HPDE6-E6E7 (cell line): ENCODE data around the gene C12orf76.
"Not testable (repeated sequence)": the region's sequence is repeated elsewhere in the genome, so short reads cannot be mapped to it uniquely, and the experiment has no call there.

Experiments
- DNase-seq: peaks from one replicate; pipeline ENCODE4 v3.0.0; 2011; ENCODE audit warnings: missing footprints; ENCODE audit errors: extremely low spot score

The C12orf76 gene

DNA sequence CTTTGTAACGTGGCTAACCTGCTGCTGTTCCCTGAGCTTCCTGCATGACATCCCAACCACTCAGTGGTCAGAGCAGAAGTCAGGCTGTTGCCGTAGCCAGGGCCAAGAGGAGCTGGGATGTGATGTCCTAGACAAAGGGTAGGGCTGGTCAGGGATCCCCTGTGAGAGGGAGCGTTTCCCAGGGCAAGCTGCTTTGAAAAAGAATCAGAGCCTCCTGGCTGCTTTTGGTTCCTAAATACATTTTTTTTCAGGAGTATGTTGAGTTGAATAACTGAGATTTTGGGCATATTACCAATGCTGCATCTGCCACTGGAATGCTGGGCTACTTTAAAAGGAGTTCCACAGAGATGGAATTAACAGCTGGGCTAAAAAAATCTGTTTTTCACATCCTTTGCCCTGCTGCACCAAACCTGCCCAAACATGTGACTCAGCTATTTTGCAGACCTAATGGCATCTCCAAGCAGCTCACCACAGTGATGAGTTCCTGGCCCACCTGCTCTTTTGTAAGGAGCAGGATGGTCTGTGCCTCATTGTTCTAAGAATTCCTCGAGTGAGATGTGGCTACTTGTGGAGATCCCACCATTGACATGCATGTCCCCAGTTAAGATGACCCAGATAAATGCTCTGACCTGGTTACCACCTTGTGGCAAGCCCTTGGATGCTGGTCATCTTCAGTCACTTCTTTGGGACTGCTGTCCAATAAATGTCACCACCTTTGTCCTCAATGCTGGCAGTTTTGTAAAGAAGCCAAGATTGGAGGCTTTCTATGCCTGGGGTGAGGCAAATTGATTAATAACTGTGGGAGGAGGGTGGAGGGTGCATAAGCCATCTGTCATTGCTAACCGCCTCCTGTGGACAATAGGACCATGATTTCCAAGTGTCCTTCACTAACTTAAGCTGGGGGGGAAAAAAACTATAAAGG is 25.0 kb downstream of the C12orf76 start:
- DNase-seq: no peak

DNA sequence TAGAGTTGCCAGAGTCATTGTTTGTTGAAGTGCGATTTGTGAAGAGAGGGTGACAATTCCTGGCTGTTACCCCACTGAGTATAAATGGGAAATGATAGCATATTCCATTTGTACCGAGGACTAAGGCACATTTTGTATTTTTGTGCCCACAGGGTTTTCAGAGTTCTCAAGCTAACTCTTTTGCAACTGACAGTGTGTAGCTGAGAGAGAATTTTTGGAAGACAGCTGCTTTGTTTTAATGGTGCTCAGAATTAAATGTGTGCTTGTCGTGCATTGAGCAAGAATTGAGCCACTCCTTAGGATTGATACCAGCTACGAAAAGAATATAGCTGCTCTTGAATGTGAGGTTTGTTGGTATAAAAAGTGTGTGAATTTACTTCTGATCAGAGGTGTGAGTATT is 27.4 kb downstream of the C12orf76 start:
- DNase-seq: no peak

DNA sequence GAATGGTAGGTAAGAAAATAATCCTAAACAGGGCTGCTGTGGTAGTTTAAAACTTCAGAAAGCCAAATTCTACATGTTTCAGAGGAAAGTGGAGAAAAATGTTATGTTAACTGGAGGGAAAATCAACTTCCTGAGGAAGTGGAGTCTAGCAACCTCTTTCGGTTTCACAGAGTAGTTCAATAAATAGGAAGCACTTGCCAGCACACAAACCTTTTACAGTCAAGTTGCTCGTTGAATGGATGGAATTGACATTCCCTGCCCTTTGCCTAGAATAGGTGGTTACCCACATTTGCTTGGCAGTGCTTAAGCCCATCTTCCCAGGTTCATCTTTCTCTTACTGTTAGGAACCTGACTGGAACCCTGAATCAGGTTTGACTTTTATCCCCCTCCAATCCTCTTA is 33.2 kb downstream of the C12orf76 start:
- DNase-seq: no peak

GRCh38 chr12:110012659-110013058 is 35.7 kb downstream of the C12orf76 start:
- DNase-seq: no peak

GRCh38 chr12:110012137-110012536 is 36.2 kb downstream of the C12orf76 start:
- no peak for DNase-seq

GRCh38 chr12:110010853-110011723 is 37.2 kb downstream of the C12orf76 start:
- no peak for DNase-seq

GRCh38 chr12:110008681-110009398 is 39.5 kb downstream of the C12orf76 start:
- DNase-seq: not testable (repeated sequence)

DNA sequence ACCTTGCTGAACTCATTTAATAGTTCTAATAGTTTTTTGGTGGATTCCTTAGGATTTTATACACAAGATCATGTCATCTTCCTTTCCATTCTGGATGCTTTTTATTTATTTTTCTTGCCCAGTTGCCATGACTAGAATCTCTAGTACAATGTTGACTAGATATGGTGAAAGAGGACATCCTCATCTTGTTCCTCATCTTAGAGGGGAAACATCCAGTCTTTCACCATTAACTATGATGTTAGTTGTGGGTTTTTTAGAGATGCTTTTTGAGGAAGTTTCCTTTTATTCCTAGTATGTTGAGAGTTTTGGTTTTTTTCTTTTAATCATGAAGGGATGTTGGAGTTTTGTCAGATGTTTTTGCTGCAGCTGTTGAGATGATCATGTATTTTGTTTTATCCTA is 40.4 kb downstream of the C12orf76 start:
- DNase-seq: no peak

GRCh38 chr12:110006115-110006514 is 42.2 kb downstream of the C12orf76 start:
- no peak for DNase-seq

- no peak for DNase-seq
Measured at GRCh38 chr12:110005319-110005973, 42.9 kb downstream of the C12orf76 start.

DNA sequence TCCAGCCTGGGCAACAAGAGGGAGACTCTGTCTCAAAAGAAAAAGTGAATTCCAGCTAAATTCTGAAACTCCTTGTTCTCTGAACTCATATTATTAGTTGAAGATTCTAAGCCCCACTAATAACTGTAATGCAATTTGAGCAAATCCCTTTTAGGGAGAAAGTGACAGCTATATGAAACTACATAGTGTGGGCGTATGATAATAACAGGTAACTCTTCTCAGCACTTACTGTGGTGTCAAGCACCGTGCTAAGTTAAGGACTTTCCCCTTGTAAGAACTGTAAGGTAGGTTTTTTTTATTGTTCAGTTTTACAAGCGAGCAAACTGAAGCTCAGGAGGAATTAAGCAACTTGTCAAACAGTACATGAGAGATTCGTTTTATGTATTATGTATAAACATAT is 43.7 kb downstream of the C12orf76 start:
- no peak for DNase-seq

- no peak for DNase-seq
Measured at GRCh38 chr12:110002676-110003515, 45.4 kb downstream of the C12orf76 start.

- DNase-seq: peak; percentile 57
Measured at GRCh38 chr12:110001596-110001995, 46.7 kb downstream of the C12orf76 start.

DNA sequence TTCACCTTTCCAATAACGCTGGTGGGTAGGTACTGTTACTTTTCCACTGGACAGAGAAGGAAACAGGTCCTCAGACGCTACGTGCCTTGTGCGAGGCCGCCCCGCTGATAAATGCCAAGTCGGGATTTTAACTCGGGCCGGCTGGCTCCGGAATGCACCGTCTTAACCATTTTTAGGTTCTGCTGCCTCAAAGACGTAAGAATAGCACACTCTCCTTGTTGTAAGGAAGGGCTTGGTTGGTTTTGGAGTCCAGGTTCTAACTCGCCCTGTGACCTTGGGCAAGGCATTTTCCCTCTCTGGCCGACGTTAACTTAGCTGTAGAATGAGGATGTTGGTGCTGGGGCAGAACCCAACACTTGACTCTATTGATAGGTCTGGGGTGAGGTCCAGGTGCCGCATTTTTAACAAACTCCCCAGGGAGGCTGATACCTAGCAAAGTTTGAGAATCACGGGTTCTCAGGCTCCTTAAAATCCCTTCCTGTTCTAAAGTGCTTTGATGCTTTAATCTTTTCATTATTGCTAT is 48.3 kb downstream of the C12orf76 start:
- no peak for DNase-seq

- no peak for DNase-seq
Measured at GRCh38 chr12:109999649-109999971, 48.7 kb downstream of the C12orf76 start.

- peak; percentile 81 for DNase-seq
Measured at GRCh38 chr12:109998904-109999648, 49.2 kb downstream of the C12orf76 start, which contains the start of gene ANKRD13A. ANKRD13A (plus strand) TSS chr12:109999430; CDS start chr12:109999689, 259 bp downstream.

DNA sequence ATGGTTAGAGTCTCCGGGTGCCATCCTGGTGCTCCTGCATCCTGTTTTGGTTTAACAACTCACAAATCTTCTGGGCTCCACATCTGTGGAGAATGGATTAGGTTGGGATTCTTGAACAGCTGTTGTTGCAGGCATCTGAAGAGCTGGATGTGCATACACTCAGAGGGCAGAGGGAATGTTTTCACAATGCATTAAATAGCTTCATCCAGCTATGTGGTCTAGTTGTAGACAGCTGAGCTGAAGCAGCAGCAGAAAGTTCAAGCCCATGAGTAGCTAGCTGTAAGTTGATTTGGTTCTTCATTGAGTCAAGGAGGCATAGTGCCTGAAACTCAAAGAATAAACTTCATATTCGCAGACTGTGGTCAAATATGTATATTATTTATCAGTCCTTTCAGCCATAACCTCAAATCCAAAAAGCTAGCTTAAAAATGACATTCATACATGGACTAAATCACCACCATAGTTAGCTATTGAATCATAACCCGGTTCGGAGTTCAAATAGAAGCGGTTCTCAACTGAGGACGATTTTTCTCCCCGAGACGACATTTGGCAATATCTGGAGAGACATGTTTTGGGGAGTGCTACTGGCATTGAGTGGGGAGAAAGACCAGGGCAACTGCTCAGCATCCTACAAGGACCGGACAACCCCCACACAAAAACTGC is 50.0 kb downstream of the C12orf76 start:
- DNase-seq: no peak

DNA sequence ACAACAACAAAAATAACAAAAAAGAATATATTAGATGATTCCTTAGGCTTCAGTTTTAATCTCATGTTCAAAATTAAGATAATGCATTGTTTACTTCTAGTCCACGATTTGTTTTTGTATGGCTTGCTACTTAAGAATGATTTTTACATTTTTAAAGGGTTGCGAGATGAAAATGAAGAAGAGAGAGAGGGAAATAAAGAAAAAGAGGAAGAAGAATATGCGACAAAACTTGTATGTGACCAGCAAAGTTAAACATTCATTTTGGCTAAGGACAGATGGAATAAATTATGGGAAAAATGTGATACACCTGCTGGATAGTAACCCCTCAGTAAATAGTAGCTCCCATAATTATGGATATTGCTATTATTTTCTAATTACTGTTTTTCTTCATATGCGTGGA is 50.9 kb downstream of the C12orf76 start:
- no peak for DNase-seq

DNA sequence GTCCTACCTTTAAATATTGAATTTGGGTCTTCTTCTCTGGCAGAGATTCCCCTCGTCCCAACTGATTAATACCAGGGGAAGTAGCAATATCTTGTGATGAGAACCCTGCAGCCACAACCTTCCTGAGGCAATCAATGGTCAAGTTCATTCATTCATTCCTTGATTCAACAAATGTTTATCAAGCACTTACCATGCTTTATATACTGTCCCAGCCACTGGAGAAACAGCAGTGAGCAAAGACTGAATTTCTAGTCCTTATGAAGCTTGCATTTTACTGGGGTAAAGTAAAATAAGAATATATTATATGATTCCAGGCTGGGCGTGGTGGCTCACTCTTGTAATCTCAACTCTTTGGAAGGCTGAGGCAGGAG is 51.9 kb downstream of the C12orf76 start:
- no peak for DNase-seq
